AG10803 (cell line): Measurements from ENCODE around the gene FARP2.
"Not testable (repeated sequence)": the region's sequence is repeated elsewhere in the genome, so short reads cannot be mapped to it uniquely, and the experiment has no call there.

Experiments used
- DNase-seq: peaks from one replicate; pipeline ENCODE4 v3.0.0; 2010; ENCODE audit warnings: low read depth
- H3K4me3 ChIP-seq: 2 replicates; pipeline ENCODE4 v1.5.1; 2011; ENCODE audit warnings: mild to moderate bottlenecking, low read length, control low read depth
- TF ChIP-seq, protein P1 (sequence below): conservative IDR thresholded peaks from 2 replicates; pipeline ENCODE4 v1.5.1; 2011; ENCODE audit warnings: mild to moderate bottlenecking, low read length, control low read depth, inconsistent platforms

Gene FARP2

DNA sequence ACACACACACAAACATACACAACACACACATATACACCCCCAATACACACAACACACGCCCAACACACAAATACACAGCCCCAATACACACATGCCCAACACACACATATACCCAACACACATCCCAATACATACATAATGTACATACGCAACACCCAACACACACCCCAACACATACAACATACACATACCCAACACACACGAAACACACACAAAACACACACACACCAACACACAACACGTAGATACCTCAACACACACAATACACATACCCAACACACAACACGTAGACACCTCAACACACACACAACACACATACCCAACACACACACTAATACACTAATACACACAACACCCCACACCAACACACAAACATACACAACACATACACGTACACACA is 161.2 kb downstream of the FARP2 start:
- no peak for DNase-seq
- H3K4me3 ChIP-seq, result no peak overlapping the region
- TF ChIP-seq, protein P1, sequence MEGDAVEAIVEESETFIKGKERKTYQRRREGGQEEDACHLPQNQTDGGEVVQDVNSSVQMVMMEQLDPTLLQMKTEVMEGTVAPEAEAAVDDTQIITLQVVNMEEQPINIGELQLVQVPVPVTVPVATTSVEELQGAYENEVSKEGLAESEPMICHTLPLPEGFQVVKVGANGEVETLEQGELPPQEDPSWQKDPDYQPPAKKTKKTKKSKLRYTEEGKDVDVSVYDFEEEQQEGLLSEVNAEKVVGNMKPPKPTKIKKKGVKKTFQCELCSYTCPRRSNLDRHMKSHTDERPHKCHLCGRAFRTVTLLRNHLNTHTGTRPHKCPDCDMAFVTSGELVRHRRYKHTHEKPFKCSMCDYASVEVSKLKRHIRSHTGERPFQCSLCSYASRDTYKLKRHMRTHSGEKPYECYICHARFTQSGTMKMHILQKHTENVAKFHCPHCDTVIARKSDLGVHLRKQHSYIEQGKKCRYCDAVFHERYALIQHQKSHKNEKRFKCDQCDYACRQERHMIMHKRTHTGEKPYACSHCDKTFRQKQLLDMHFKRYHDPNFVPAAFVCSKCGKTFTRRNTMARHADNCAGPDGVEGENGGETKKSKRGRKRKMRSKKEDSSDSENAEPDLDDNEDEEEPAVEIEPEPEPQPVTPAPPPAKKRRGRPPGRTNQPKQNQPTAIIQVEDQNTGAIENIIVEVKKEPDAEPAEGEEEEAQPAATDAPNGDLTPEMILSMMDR, result no peak

DNA sequence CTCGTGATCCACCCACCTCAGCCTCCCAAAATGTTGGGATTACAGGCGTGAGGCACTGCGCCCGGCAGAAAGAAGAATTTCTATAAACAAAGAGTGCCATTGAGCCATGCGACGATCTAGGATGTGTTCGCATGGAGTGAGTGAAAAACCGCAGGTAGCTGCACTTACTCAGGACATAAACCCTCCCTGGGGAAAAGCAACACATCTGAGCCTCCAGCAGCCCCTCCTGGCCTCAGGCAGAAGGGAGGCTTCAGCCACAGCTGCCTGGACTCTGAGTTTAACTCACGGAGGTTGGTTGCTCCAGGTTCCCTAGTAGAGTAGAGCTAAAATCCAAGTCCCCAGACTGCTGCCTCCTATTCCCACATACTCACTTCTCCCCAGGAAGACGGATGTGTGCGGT is 163.6 kb downstream of the FARP2 start:
- TF ChIP-seq, protein P1, result no peak
- no peak overlapping the region for H3K4me3 ChIP-seq
- DNase-seq, result no peak

DNA sequence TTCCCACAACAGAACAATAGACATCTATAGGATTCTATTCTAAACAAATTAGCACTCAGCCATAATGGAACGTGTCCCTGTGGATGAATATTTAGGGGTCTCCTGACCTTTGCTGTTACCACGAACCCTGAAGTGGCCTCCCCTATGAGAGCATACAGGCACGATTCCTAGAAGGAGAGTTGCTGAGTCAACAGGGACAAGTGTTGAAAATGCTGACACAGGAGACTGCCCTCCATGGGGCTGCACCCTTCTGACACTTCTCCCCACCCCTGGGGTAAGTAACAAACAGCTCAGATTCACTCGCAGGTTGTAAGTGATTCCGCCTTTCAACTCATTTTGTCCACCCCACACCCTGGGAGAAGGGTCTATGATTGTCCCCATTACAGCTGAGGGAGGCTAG is 166.4 kb downstream of the FARP2 start:
- no peak for DNase-seq
- H3K4me3 ChIP-seq, result no peak overlapping the region
- TF ChIP-seq, protein P1, result no peak

DNA sequence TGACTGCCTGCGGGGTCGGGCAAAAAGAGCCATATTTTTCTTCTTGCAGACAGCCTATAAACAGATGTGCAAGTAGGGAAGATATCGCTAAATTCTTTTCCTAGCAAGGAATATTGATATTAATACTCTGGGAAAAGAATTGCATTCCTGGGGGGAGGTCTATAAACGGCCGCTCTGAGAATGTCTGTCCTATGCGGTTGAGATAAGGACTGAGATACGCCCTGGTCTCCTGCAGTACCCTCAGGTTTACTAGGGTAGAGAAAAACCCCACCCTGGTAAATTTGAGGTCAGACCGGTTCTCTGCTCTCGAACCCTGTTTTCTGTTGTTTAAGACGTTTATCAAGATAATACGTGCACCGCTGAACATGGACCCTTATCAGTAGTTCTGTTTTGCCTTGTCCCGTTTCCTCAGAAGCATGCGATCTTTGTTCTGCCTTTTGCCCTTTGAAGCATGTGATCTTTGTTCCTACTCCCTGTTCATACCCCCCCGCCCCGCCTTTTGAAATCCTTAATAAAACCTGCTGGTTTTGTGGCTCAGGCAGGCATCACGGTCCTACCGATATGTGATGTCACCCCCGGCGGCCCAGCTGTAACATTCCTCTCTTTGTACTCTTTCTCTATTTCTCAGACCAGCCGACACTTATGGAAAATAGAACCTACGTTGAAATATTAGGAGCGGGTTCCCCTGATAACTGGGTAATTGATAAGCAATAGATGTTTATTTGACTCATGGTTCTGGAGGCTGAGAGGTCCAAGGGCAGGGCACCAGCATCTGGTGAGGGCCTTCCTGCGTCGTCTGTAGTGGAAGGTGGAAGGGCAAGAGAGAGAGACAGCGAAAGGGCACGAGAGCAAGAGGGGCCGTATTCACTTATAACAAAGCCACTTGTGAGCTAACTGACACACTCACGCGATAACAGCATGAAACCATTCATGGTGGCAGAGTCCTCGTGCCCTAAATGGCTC is 170.0 kb downstream of the FARP2 start:
- not testable (repeated sequence) for H3K4me3 ChIP-seq, DNase-seq

DNA sequence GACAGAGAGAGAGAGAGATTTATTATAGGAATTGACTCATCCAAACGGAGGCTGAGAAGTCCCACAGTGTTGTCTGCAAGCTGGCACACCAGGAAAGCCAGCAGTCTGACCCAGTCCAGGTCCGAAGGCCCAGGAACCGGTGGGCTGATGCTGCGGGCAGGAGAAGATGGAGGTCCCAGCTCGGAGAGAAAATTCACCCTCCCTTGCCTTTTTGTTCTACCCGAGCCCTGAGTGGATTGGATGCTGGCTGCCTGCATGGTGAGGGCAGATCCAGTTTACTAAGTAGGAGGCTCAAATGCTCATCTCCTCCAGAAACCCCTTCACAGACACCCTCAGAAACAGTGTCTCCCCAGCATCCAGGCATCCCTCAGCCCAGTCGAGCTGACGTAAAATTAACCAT is 174.5 kb downstream of the FARP2 start:
- TF ChIP-seq, protein P1, result no peak
- H3K4me3 ChIP-seq, result no peak overlapping the region
- DNase-seq, result no peak

DNA sequence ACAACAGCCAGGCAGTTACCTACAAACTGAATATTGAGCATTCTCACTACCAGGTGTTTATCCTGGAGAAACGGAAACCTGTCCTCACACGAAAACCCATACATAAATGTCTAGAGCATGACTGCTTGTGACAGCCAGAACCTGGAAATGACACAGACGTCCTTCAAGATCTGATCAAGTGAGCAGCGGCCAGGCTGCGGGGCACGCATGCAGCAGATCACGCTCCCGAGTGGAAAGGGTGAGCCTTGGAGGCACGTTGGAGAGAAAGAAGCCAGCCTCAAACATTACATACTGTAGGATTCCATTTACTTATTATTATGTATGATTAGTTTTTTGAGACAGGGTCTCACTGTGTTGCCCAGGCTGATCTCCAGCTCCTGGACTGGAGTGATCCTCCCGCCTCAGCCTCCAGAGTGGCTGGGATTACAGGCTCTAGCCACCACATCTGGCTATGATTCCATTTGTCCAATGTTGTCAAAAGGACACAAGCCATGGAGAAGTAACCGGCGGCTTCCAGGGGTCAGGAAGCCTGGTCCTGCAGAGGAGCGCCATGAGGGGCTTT is 175.2 kb downstream of the FARP2 start:
- TF ChIP-seq, protein P1, result no peak
- no peak for DNase-seq
- no peak overlapping the region for H3K4me3 ChIP-seq

DNA sequence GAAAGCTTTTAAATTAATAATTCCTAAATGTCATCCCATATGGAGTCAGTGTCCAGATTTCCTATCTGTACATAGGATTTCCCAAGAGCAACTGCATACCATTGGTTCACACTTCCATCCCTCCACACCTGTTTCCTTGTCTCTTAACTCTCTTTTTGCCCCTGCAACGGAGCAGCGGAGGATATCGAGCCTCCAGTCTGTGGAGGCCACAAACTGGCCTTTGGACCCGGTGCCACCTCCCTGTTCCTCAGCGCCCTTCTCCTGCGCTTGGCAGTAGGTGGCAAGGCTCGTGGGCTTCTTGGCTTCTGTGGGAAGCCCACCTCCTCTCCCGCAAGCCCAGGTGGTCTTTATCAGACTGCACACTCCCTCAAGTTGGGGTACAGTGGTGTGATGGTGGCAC is 176.1 kb downstream of the FARP2 start:
- TF ChIP-seq, protein P1, result no peak
- no peak overlapping the region for H3K4me3 ChIP-seq
- no peak for DNase-seq
